GM12872 (cell line): Measurements from ENCODE around the gene MYO16.

Experiments used
- CTCF ChIP-seq: IDR thresholded peaks from 3 replicates; pipeline ENCODE4 v1.5.1; 2011; ENCODE audit warnings: low read depth, mild to moderate bottlenecking, low read length, moderate library complexity; ENCODE audit not compliant: insufficient read depth

Gene MYO16

GRCh38 chr13:108741930-108742329 is 112.5 kb downstream of the MYO16 start:
- no peak for TF ChIP-seq CTCF

- TF ChIP-seq CTCF = no peak
Observed at GRCh38 chr13:108742701-108743451, 113.5 kb downstream of the MYO16 start.

- TF ChIP-seq CTCF = no peak
Observed at GRCh38 chr13:108743522-108743921, 114.1 kb downstream of the MYO16 start.

GRCh38 chr13:108747843-108748242 is 118.4 kb downstream of the MYO16 start:
- TF ChIP-seq CTCF = no peak

- TF ChIP-seq CTCF = no peak
Observed at GRCh38 chr13:108752276-108752675, 122.9 kb downstream of the MYO16 start.

- TF ChIP-seq CTCF = no peak
Observed at GRCh38 chr13:108755083-108755482, 125.7 kb downstream of the MYO16 start.

GRCh38 chr13:108760129-108760528 is 130.7 kb downstream of the MYO16 start:
- TF ChIP-seq CTCF = no peak
